H1 (cell line): ENCODE results near the gene DOCK1. TPM values are rescaled to one million over a fixed set of nuclear protein-coding genes. Genes with fewer than 3 reads are reported as not detected.

Experiments
- CTCF ChIA-PET: fragments of 300-600 bp; sonication (Branson Sonifier 250); formaldehyde crosslinking; loops from one replicate; lab custom pipeline; 2021; ENCODE audit not compliant: partially characterized antibody; lab: Charles Lee
- POLR2A ChIA-PET: fragments of 300-600 bp; sonication (Branson Sonifier 250); formaldehyde crosslinking; loops from one replicate; lab custom pipeline; 2021; ENCODE audit warnings: inconsistent platforms; ENCODE audit not compliant: partially characterized antibody; lab: Charles Lee
- DNase-seq, 2 experiments: peaks; one replicate each; pipeline versions ENCODE4 v3.0.0 to v3.0.0-alpha.2; 2010 to 2022; ENCODE audit warnings: low spot score in 2 of 2, low read depth in 1 of 2, mixed read lengths in 1 of 2
- FAIRE-seq: peaks from 2 replicates; lab custom pipeline; 2011; peaks lifted over from hg19 to GRCh38; lab: Jason Lieb, UNC
- H2AFZ ChIP-seq: 2 replicates; pipeline ENCODE4 v1.8.1; 2012; ENCODE audit warnings: low read length, inconsistent platforms
- H2AK5ac ChIP-seq: 2 replicates; pipeline ENCODE4 v1.6.1; 2013; ENCODE audit warnings: low read depth, low read length
- H2BK120ac ChIP-seq: replicated peaks from 2 replicates; pipeline ENCODE3; 2013; ENCODE audit warnings: low read depth, low read length, inconsistent platforms
- H2BK12ac ChIP-seq: 2 replicates; pipeline ENCODE4 v1.6.1; 2013; ENCODE audit warnings: low read depth, low read length
- H2BK15ac ChIP-seq: 2 replicates; pipeline ENCODE4 v1.6.1; 2013; ENCODE audit warnings: low read length
- H2BK20ac ChIP-seq: 2 replicates; pipeline ENCODE4 v1.6.1; 2013; ENCODE audit warnings: low read length
- H2BK5ac ChIP-seq: 2 replicates; pipeline ENCODE4 v1.6.1; 2013; ENCODE audit warnings: low read depth, low read length
- H3K14ac ChIP-seq: 2 replicates; pipeline ENCODE4 v1.6.1; 2013; ENCODE audit warnings: inconsistent platforms; ENCODE audit not compliant: insufficient read length
- H3K18ac ChIP-seq: 2 replicates; pipeline ENCODE4 v1.6.1; 2013; ENCODE audit warnings: low read length; ENCODE audit errors: extremely low read depth
- H3K23ac ChIP-seq: 2 replicates; pipeline ENCODE4 v1.6.1; 2013; ENCODE audit warnings: inconsistent platforms; ENCODE audit not compliant: insufficient read length
- H3K23me2 ChIP-seq: 2 replicates; pipeline ENCODE4 v1.6.1; 2013; ENCODE audit warnings: low read depth, low read length
- H3K27ac ChIP-seq: 2 replicates; pipeline ENCODE4 v1.6.1; 2011; ENCODE audit warnings: low read depth, low read length, inconsistent platforms
- H3K27me3 ChIP-seq, 4 experiments: replicated peaks in 1 of 4; 1 replicate in 1 of 4; 2 replicates in 3 of 4; pipeline versions ENCODE4 v1.6.1 to v1.8.1; 2011 to 2013; ENCODE audit warnings: low read length in 3 of 4, mild to moderate bottlenecking in 3 of 4, inconsistent platforms in 2 of 4, mixed read lengths in 2 of 4, moderate library complexity in 1 of 4; ENCODE audit not compliant: control insufficient read depth in 3 of 4, insufficient read depth in 3 of 4; ENCODE audit errors: extremely low read depth in 1 of 4
- H3K36me3 ChIP-seq, 4 experiments: 2 replicates each; pipeline versions ENCODE4 v1.6.1 to v1.8.1; 2011 to 2013; ENCODE audit warnings: mild to moderate bottlenecking in 4 of 4, low read length in 3 of 4, moderate library complexity in 2 of 4, control low read depth in 1 of 4, inconsistent platforms in 1 of 4; ENCODE audit not compliant: insufficient read depth in 4 of 4, control insufficient read depth in 2 of 4
- H3K4ac ChIP-seq: replicated peaks from 2 replicates; pipeline ENCODE3; 2013; ENCODE audit warnings: low read length, low read depth, mixed read lengths, inconsistent platforms; ENCODE audit not compliant: insufficient read length
- H3K4me1 ChIP-seq, 4 experiments: replicated peaks in 1 of 4; 1 replicate in 1 of 4; 2 replicates in 3 of 4; pipeline versions ENCODE4 v1.6.1 to v1.8.1; 2011 to 2013; ENCODE audit warnings: low read length in 3 of 4, inconsistent platforms in 2 of 4, mixed read lengths in 1 of 4; ENCODE audit not compliant: insufficient read depth in 4 of 4, control insufficient read depth in 3 of 4
- H3K4me2 ChIP-seq, 2 experiments: 2 replicates each; pipeline versions ENCODE4 v1.6.1 to v1.8.1; 2011 to 2013; ENCODE audit warnings: low read depth in 2 of 2, low read length in 2 of 2, control low read depth in 1 of 2, inconsistent platforms in 1 of 2, mild to moderate bottlenecking in 1 of 2; ENCODE audit not compliant: insufficient read depth in 1 of 2
- H3K4me3 ChIP-seq, 4 experiments: fragments of 200-600, 300-600 bp in 1 of 4; sonication (generic), shearing (Covaris generic), sonication (Bioruptor Twin) in 1 of 4; 2 replicates each; pipeline versions ENCODE4 v1.5.1 to v1.8.1; 2011 to 2016; ENCODE audit warnings: low read length in 4 of 4, low read depth in 3 of 4, control low read depth in 2 of 4, inconsistent platforms in 2 of 4, mild to moderate bottlenecking in 2 of 4, mixed read lengths in 1 of 4, moderate library complexity in 1 of 4; ENCODE audit not compliant: insufficient read depth in 2 of 4; ENCODE audit errors: extremely low read depth in 1 of 4
- H3K56ac ChIP-seq: replicated peaks from 2 replicates; pipeline ENCODE3; 2013; ENCODE audit warnings: low read depth, mild to moderate bottlenecking, mixed read lengths, low read length, inconsistent platforms; ENCODE audit not compliant: insufficient read length
- H3K79me1 ChIP-seq: 2 replicates; pipeline ENCODE4 v1.6.1; 2013; ENCODE audit warnings: low read depth, low read length, control low read depth
- H3K79me2 ChIP-seq, 2 experiments: 2 replicates each; pipeline versions ENCODE4 v1.6.1 to v1.8.1; 2012 to 2013; ENCODE audit warnings: low read length in 2 of 2, mild to moderate bottlenecking in 2 of 2, inconsistent platforms in 1 of 2; ENCODE audit not compliant: insufficient read depth in 2 of 2, control insufficient read depth in 1 of 2
- H3K9ac ChIP-seq, 4 experiments: replicated peaks in 1 of 4; 1 replicate in 1 of 4; 2 replicates in 3 of 4; pipeline versions ENCODE4 v1.6.1 to v1.8.1; 2011 to 2013; ENCODE audit warnings: low read depth in 3 of 4, low read length in 3 of 4, control low read depth in 2 of 4, mild to moderate bottlenecking in 2 of 4, moderate library complexity in 2 of 4, inconsistent platforms in 1 of 4; ENCODE audit errors: extremely low read depth in 1 of 4
- H3K9me3 ChIP-seq, 2 experiments: 2 replicates each; pipeline versions ENCODE4 v1.6.1 to v1.8.1; 2012 to 2013; ENCODE audit warnings: mild to moderate bottlenecking in 2 of 2, moderate library complexity in 2 of 2, control low read depth in 1 of 2, inconsistent platforms in 1 of 2, low read depth in 1 of 2, low read length in 1 of 2, mixed read lengths in 1 of 2; ENCODE audit not compliant: insufficient read depth in 2 of 2
- H4K20me1 ChIP-seq, 2 experiments: replicated peaks in 1 of 2; 2 replicates each; pipeline versions ENCODE3 to v1.8.1; 2011 to 2013; ENCODE audit warnings: inconsistent platforms in 2 of 2, low read length in 2 of 2, mild to moderate bottlenecking in 1 of 2; ENCODE audit not compliant: insufficient read depth in 2 of 2, control insufficient read depth in 1 of 2
- H4K5ac ChIP-seq: 2 replicates; pipeline ENCODE4 v1.6.1; 2013; ENCODE audit warnings: low read length, low read depth, mixed read lengths, inconsistent platforms; ENCODE audit not compliant: insufficient read length
- H4K8ac ChIP-seq: 2 replicates; pipeline ENCODE4 v1.8.0; 2013; ENCODE audit warnings: mild to moderate bottlenecking, moderate library complexity, low read length, inconsistent platforms; ENCODE audit not compliant: insufficient read depth; ENCODE audit errors: extremely low read depth
- H4K91ac ChIP-seq: replicated peaks from 2 replicates; pipeline ENCODE3; 2013; ENCODE audit warnings: low read length, mixed read lengths, inconsistent platforms; ENCODE audit not compliant: insufficient read length
- ZNF274 ChIP-seq: IDR thresholded peaks from 2 replicates; pipeline ENCODE4 v1.7.0; 2012; ENCODE audit warnings: low read length, borderline replicate concordance; ENCODE audit errors: extremely low read depth
- WGBS, 2 experiments: shearing (Covaris generic) in 1 of 2; methylation state at CpG; one replicate each; pipeline versions ENCODE4 v1.1.6 to v1.1.7; 2013 to 2015; ENCODE audit warnings: low lambda C conversion rate in 2 of 2, mixed read lengths in 2 of 2, inconsistent platforms in 1 of 2, low coverage in 1 of 2, missing lambda C conversion rate in 1 of 2; ENCODE audit not compliant: insufficient replicate concordance in 2 of 2, insufficient coverage in 1 of 2, insufficient read length in 1 of 2; ENCODE audit errors: extremely low coverage in 1 of 2, missing lambda C conversion rate in 1 of 2; 5-methylcytosine and 5-hydroxymethylcytosine counted together
- polyA plus RNA-seq, 7 experiments: library from polyadenylated mRNA; depleted of rRNA in 3 of 7; stranded (reverse) in 5 of 7; unstranded in 2 of 7; fragments of >200 nt in 5 of 7; fragments of 200-250 nt in 2 of 7; gene quantifications; 1 replicate in 5 of 7; 2 replicates in 1 of 7; 4 replicates in 1 of 7; pipeline versions ENCODE4 v1.2.1 to v1.2.3, GENCODE V29; 2011 to 2013; ENCODE audit warnings: missing spikeins in 2 of 7, mixed read lengths in 2 of 7
- total RNA-seq: library from RNA; stranded (reverse); fragmentation: NEBNext Ultra II Directional; extraction: Animal tissue kit (Norgen Biotek cat#: 25700); gene quantifications from 2 replicates; pipeline ENCODE4 v1.2.1, GENCODE V29; 2021

Gene DOCK1
- total and polyA plus RNA-seq, 2 of the 8 experiments (the other 6 are each of a cell fraction or from before 2014, with no cell fraction given), result 11.6 to 53.0 TPM

- Histone ChIP-seq H2BK12ac (no peak overlapping the region), H3K27ac (no peak overlapping the region), H2BK120ac (no peak overlapping the region), H2BK20ac (no peak overlapping the region), H3K36me3 (no peaks in the 10 kb centered on the region), H3K14ac (no peak overlapping the region), H4K91ac (no peak overlapping the region), H4K8ac (no peak overlapping the region), H3K9ac (no peak overlapping the region), H3K18ac (no peak overlapping the region), H2AFZ (no peak overlapping the region), H3K4me1 (no peaks in the 10 kb centered on the region; a peak in 1 of 7 replicates), H2BK15ac (no peak overlapping the region), H3K9me3 (no peaks in the 10 kb centered on the region), H3K23me2 (no peaks in the 10 kb centered on the region), H3K79me2 (no peaks in the 10 kb centered on the region), H4K20me1 (no peaks in the 10 kb centered on the region), H2BK5ac (no peak overlapping the region), H4K5ac (no peak overlapping the region), H3K79me1 (no peaks in the 10 kb centered on the region), H3K4me2 (no peak overlapping the region), H3K27me3 (no peaks in the 10 kb centered on the region), H3K4ac (no peak overlapping the region), H3K23ac (no peak overlapping the region), H3K56ac (no peak overlapping the region), H2AK5ac (no peak overlapping the region; the same call in 1 of the 2 replicates), H3K4me3 (no peak overlapping the region)
- DNase-seq (no peak), FAIRE-seq (no peak)
- POLR2A ChIA-PET, result no interaction called here
- WGBS, 2 experiments, result 89% methylated on average over 1 of the region's 1 CpG; no CpG with 5 or more reads in 1 of the 2 experiments
- CTCF ChIA-PET, result no interaction called here
- no peak for TF ChIP-seq ZNF274
Measured at GRCh38 chr10:127227663-127228062, 322.4 kb downstream of the DOCK1 start.
